ENCODE data around the gene LAMB2.

LAMB2 gene

DNA sequence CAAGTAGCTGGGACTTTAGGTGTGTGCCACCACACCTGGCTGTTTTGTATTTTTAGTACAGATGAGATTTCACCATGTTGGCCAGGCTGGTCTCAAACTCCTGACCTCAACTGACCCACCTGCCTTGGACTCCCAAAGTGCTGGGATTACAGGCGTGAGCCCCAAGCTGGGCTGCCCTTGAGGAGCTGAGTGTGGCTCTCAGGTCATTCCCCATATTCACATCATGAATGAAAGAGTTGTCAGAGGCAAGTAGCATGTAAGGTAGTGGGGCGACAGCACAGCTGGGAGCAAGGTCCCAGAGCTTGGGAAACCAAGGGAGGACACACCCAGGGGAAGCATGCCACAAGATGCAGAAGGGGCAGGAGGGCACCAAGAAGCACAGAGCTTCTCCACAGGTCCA lies 28.3 kb upstream of the LAMB2 start:
- no peak for DNase-seq (ENCODE audit: low spot score)

DNA sequence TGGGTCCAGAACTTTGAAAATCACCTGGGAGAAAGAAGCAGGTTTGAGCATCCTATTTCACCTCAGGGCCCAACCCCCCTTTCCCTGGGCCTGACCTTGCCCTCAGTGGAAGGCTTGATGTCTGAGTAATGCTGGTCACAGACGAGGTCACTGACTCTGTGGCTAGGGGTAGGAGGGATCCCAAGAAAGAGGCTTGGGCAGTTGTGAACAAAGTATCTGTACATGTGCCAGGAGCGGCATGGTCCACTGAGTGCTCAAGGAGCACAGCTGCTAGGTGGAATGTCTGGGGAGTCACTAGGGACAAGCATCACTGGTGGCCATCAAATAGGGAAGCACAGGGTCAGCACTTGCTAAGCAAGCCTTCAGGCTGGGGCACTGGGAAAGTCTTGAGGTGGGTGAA lies 25.9 kb upstream of the LAMB2 start:
- no peak for DNase-seq (ENCODE audit: low spot score)

GRCh38 chr3:49158103-49158709 lies 25.4 kb upstream of the LAMB2 start:
- DNase-seq (ENCODE audit: low spot score) = peak; percentile 63

GRCh38 chr3:49157289-49157688 lies 24.4 kb upstream of the LAMB2 start:
- no peak for DNase-seq (ENCODE audit: low spot score)

DNA sequence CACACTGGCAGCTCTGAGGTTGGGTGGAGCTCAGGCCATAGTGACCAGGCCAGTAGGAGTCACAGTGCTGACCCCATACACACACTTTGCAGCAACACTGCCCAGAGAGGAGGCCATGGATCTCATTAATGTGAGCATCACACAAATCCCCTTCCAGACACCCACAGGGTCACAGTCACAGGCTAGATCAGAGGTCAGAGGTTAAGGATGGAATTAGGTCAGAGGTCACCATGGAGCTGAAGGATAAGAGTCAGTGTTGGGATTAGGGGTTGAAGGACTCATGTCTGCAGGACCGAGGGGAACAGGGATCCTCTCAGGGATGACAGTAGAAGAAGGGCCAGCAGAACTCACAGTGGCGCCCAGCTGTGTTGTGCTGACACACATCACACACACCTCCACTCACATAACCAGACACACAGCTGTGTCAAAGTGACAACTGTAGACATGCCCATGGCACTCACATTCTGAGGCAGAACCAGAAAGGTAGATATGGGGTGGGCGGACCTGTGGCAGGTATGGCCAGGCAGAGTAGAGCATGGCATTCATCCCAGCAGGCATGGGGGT lies 20.6 kb upstream of the LAMB2 start:
- no peak for DNase-seq (ENCODE audit: low spot score)

- no peak for DNase-seq (ENCODE audit: low spot score)
Measured at GRCh38 chr3:49151610-49152009, 18.8 kb upstream of the LAMB2 start.

DNA sequence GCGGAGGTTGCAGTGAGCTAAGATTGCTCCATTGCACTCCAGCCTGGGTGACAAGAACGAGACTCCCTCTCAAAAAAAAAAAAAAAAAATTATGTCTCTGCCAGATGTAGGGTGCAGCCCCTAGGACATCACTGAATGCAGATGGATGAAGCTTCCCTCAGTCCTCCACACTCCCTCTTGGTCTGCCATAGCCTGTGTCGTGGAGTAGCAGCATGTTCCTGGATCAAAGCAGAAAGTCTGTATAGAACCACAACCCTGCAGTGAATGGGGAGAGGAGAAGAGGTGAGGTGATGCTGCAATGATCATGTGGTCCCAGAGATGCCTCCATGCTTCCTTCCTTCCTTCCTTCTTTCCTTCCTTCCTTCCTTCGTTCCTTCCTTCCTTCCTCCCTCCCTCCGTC lies 15.3 kb upstream of the LAMB2 start:
- no peak for DNase-seq (ENCODE audit: low spot score)

- no peak for DNase-seq (ENCODE audit: low spot score)
Measured at GRCh38 chr3:49140080-49140479, 7.2 kb upstream of the LAMB2 start.

- DNase-seq (ENCODE audit: low spot score) = no peak
Measured at GRCh38 chr3:49135499-49135898, 2.6 kb upstream of the LAMB2 start.

DNA sequence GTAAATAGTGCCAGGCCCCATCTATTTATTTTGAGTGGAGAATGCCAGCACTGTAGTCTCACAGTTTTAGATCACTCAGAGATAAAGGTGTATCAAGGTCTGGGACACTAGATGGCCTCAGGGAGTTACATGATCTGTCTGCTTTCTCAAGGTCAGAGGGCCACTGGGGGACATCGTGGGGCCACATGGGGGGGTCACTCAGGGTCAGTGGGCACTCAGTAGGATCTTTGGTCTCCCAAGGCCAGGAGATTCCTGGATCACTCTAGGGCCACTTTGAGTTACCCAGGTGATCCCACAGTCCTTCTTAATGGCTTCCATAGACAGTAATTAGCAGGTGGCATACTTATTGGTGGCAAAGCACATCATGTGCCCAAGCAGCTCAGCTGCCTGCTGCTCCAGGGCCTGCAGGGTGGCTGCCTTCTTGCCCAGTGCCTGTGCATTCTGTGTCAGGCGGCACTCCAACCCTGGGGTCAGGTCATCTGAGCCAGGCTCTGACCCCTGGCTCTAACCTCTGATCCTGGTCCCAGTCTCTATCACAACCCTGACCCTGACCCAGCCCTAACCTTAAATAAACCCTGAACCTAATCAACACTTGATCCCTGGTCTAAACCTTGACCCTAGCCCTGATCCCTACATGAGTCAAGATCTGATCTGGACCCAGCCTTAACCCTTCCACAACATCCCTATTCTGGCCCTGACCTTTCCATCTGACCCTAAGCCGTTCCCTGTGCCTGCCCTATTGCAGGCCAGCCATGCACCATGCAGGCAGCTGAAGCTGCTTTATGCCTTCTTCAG lies 1.8 kb upstream of the LAMB2 start:
- DNase-seq (ENCODE audit: low spot score) = no peak

DNA sequence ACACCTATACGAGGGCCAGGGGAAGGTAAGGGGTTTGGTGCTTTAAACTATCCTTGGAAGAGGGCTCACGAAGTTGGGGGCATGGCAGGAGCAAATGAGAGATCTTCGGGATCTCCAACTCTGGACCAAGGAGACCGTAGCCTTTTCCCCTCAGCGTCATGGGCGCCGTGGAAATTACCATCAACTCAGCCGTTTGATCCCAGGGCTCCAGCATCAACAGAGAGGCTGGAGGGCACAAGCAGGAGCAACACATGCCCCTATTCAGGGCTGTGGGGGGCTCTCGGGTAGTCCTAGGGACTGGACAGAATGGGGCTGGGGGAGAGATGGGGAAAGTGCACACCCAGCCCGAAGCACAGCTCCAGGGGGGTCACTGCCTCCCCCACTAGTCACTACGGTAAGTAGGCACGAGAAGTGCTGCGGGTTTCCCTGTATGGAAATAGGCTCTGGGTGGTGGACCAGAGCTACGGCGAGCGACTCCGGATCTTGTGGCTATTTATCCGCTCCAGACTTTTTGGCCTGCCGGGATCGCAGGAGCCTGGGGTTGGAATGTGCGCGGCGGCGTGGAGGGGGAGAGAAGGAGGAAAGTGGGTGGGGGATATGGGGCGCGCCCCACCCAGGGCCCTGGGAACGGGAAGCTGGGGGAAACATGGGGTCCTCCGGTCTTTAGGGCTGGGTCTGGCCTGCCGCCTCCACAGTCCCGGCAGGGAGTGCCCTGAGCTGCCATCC lies 539 bp upstream of the LAMB2 start:
- DNase-seq (ENCODE audit: low spot score) = no peak

- no peak for DNase-seq (ENCODE audit: low spot score)
Measured at GRCh38 chr3:49132073-49132436, 795 bp downstream of the LAMB2 start.

DNA sequence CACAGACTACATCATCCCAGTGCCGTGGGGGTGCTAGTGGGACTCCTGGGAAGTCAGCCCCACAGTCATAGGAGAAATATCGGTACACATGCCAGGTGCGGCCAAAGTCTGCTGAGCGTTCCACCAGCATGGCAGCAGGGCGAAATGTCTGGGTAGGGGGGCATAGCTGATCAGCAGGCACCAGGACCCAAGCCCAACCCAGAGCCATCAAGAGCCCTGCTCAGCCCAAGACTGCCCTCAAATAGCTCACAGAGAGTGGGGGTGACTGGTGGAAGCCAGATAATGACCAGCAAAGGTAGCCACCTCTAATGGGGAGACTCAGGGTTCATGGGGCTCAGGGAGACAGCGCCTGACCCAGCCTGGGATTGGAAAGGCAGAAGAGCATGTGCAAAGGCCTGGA lies 1.3 kb downstream of the LAMB2 start:
- DNase-seq (ENCODE audit: low spot score) = no peak

GRCh38 chr3:49131040-49131439 lies 1.8 kb downstream of the LAMB2 start:
- DNase-seq (ENCODE audit: low spot score) = no peak

DNA sequence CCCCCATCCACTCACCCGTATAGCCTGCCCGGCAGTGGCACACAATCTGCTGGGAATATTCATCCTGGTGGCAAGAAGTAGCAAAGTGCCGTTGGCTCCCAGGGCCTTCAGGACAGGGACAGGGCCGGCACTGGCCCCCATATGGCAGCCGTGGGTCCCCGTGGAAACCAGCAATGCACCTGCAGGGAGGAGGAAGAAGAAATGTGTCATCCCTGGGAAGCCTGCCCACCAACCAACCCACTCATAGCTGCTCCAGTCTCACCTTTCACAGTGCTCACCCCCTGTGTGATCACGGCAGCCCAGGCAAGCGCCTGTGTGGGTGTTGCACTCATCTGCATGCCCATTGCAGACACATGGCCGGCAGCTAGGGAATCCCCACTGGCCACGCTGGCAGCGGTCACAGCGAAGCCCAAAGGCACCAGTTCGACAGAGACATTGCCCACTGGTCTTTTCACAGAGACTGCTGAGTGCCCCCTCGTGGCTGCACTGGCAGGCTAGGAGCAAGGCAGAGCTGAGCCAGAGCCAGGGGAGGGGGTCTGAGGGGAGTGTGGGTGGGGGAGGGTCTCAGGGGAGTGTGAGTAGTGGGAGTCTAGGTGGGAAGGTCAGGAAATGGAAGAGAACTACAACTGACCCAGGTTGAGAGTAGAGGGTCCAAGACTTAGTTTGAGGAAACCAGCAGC lies 7.7 kb downstream of the LAMB2 start:
- DNase-seq (ENCODE audit: low spot score) = no peak

DNA sequence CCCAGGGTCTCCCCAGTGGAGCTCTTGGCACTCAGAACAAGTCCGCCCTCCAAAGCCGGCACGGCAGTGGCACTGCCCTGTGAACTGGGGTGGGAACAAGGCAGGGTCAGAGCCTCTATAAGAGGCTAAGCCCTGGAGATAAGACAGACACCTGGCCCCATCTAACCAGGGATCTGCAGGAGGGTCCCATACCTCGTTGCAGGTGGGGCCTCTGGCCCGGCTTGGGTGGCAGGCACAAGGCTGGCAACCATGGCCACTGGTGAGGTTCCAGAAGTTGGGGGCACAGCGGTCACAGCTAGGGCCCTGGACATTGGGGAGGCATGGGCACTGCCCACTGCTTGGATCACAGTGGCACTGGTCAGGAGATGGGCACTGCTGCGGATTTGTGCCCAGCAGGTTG lies 8.6 kb downstream of the LAMB2 start:
- DNase-seq (ENCODE audit: low spot score) = no peak

GRCh38 chr3:49123687-49124086 lies 9.2 kb downstream of the LAMB2 start:
- DNase-seq (ENCODE audit: low spot score) = no peak

DNA sequence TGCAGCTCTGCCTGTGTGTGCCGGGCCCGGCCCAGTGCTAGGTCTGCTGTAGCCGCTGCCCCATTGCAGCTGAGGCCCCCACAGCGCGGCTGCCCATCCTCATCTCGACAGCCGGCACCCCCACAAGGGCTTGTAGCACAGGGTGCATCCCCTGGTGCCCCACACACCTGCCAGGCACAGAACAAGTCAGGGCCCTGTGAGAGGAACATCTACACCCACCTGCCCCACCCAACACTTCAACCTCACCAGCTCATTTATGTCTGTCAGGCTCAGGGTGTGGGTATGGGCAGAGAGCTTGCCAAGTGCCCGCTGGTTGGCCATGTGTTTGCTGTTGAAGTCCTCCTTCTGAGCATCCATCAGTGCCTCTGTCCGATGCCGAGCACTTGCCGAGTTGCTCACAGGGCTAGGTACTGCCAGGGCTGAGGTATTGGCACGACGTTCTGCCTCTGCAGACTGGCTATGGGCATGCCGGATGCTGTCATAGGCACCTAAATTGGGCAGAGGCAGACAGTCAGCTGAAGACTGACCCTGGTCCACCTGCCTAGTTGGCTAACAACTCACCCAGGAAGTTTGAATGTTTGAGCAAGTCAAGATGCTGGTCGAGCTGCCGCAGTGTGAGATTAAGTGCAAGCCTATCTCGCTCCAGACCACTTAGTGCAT lies 9.8 kb downstream of the LAMB2 start:
- DNase-seq (ENCODE audit: low spot score) = no peak

GRCh38 chr3:49122451-49122850 lies 10.4 kb downstream of the LAMB2 start:
- no peak for DNase-seq (ENCODE audit: low spot score)

DNA sequence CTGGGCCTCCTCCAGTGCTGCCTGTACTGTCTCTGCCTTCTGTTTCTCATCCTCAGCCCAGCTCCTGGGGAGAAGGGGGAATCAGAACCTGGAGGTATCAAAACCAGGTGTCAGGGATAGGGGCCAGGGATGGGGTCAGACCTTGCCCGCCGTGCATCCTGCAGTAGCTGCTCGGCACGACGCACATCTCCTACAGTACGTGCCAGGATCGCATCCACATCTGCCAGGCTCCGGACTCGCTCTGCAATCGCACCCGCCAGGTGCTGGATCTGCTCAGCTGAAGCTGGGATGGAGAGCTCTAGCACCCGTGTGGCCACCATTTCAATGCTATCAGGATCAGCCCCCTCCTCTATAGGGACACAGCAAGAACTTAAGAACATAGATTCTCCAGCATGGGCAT lies 10.8 kb downstream of the LAMB2 start:
- DNase-seq (ENCODE audit: low spot score) = no peak

GRCh38 chr3:49121132-49121736 lies 11.6 kb downstream of the LAMB2 start:
- no peak for DNase-seq (ENCODE audit: low spot score)
